GM18907 (cell line): ENCODE results near the gene ZNF79.
"Not testable (repeated sequence)": the region's sequence is repeated elsewhere in the genome, so short reads cannot be mapped to it uniquely, and the experiment has no call there.

Experiments used
- ATAC-seq: cut with Tn5 transposase; IDR thresholded peaks from one replicate; pipeline ENCODE4 v1.9.1; 2021; ENCODE audit warnings: mild to moderate bottlenecking, moderate library complexity; ENCODE audit not compliant: unreplicated experiment

Gene ZNF79

GRCh38 chr9:127451858-127452656 is 27.9 kb downstream of the ZNF79 start:
- peak; percentile 3 for ATAC-seq

GRCh38 chr9:127452691-127453090 is 28.5 kb downstream of the ZNF79 start:
- ATAC-seq: no peak

DNA sequence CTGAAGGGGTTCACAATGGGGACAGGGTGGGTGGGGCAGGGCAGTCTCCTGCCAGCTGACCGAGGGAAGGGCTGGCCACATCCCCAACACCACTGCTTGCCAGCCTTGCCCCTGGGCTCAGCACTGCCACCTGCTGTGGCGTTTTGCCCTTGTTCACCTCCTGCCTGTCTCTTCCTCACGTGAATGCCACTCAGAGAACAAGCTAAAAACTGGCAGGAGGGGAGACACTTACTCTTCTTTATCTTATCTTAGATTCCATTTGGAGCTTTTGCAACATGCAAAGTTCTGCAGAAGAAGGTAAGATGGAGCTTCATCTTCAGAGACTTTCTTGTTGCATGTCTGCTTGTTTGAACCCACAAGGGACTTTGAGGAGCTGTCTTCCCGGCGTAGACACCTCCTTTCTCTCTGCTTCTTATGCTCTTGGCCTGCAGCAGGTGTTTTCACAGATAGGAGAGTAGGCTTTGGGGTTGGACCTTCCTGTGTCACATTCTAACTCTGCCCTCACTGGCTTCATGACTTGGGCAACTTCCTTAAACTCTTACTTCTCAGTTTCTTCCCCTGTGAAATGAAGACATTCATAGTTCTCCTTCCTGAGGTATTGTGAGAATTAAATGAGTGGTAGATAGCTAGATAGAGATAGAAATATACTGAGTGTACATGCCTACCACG is 31.3 kb downstream of the ZNF79 start:
- ATAC-seq: no peak

- no peak for ATAC-seq
Observed at GRCh38 chr9:127457191-127457878, 33.2 kb downstream of the ZNF79 start.

DNA sequence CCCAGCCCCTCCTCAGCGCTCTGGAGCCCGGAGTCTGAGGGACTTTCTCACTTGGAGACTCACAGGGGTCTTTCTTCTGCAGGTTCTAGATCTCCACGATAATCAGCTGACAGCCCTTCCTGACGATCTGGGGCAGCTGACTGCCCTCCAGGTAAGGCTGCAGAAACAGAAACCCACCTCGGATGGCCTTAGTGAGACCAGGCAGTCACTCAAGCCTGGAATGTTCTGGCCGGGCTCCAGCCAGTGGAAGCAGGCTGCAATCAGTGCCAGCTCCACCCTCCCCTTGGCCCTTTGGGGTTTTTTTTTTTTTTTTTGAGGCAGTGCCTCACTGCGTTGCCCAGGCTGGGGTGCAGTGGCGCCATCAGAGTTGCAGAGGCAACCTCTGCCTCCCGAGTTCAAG is 34.7 kb downstream of the ZNF79 start:
- ATAC-seq: no peak

DNA sequence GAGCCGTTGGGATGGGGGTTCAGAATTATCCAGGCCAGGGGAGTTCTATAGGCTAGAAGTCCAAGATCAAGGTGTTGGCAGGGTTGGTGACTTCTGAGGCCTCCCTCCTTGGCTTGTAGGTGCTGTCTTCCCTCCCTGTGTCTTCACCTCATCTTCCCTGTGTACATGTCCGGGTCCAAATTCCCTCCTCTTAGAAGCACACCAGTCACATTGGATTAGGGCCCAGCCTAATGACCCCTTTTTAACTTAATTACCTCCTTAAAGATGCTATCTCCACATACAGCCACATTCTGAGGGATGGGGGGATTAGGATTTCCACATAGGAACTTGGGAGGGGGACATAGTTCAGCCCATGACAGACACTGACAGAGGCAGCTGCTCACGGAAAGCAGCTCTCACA is 39.2 kb downstream of the ZNF79 start:
- ATAC-seq: no peak

DNA sequence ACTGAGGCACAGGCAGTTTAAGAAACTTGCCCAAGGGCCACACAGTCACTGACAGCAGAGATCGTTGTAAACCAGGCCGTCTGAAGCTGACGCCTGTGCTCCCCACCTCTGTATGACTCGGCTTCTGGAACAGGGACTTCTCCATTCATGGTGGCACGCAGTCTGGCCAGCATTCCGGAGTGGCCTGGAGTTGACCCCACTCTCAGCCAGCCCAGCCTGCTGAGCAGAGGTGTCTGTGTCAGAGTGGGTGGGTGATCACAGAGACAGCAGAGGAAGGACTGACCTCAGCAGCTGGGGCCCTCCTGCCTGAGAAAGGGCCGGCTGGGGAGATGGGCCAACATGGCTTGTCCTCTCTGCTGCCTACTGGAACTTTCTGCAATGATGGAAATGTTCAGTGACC is 39.7 kb downstream of the ZNF79 start:
- no peak for ATAC-seq

GRCh38 chr9:127466407-127466917 is 42.3 kb downstream of the ZNF79 start:
- not testable (repeated sequence) for ATAC-seq

- no peak for ATAC-seq
Observed at GRCh38 chr9:127467621-127468020, 43.4 kb downstream of the ZNF79 start.

GRCh38 chr9:127470662-127471061 is 46.5 kb downstream of the ZNF79 start:
- ATAC-seq: no peak

GRCh38 chr9:127473501-127473900 is 49.3 kb downstream of the ZNF79 start:
- ATAC-seq: no peak

DNA sequence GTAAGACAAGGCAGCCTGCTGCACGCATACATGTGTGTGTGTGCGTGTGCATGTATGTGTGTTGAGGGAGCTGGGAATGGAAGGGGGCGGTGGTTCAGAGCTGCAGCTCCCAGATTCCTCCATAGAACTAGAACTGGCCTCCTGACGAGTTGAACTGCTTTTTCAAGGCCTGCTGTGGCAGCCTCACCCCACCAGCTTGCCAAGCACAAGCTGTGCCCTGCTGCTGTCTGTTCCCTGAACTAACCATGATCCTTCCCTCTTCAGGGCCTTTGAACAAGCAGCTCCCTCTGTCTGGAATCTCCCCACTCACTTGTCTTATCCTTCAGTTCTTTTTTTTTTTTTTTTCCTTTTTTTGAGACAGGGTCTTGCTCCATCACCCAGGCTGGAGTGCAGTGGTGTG is 49.8 kb downstream of the ZNF79 start:
- no peak for ATAC-seq

DNA sequence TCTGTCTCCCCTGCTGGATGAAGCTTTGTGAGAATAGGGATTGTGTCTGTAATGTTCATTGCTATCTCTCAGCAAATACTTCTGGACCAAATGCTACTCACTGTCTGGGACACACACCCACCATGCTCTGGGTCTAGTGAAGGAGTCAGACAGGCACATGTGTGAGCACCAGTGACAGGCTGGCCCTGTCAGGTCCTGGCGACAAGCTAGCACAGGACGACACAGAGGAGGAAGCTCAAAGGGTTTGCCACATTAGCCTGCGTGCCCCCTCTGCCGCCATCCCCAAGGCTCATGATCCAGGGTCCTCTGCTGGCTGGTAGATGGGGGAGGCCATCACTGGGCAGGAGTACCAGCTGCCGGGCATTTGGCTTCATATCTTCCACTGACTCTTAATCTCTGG is 50.4 kb downstream of the ZNF79 start:
- no peak for ATAC-seq

- ATAC-seq: no peak
Observed at GRCh38 chr9:127479507-127480081, 55.4 kb downstream of the ZNF79 start.

- no peak for ATAC-seq
Observed at GRCh38 chr9:127482662-127483061, 58.5 kb downstream of the ZNF79 start.

DNA sequence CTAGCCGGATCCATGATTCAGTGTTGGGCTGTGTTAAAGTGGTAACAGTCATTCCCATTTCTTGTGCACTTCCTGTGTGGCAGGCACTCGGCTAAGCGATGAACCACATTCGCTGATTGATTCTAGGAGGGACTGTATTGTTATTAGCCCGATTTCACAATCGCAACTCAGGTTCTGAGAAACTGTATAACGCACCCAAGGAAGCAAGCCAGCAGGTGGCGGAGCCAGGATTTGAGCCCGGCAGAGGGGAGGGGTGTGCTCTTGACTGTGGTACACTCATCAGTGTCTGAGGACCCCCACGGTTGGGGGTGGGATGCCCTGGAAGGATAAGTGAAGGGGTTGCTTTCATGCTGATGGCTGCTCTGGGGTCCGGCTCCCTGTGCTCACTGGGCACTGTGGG is 61.8 kb downstream of the ZNF79 start:
- ATAC-seq: no peak

- ATAC-seq: no peak
Observed at GRCh38 chr9:127488946-127489345, 64.8 kb downstream of the ZNF79 start.

DNA sequence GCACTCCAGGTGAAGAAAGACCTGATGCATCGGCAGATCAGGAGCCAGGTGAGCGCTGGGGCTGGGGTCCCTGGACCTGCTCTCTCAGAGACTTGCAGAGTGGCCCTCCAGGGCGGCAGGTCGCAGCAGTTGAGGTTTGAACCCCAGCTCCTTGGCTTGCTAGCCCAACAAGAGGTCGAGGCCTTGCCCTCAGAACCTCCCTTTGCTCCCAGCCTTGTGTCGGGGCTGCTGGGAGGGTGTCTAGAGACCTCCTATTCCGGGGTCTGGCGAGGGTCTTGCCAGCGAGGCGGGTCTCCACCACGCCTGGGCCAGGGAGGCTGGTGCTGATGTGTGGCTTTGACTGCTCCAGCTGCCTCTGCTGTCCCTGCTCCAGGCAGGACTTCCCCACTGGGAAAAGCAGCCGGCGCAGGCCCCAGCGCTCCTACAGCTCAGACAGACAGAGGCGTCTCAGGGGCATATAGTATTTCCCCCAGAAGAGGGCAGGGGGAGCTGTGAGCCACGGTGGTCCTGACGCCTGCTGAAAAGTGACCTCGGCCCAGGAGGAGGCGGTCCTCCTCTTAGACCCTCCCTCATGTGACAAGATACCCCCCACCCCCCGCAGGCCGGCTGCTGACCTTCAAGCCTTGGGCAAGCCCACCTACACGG is 65.4 kb downstream of the ZNF79 start:
- ATAC-seq: no peak

- ATAC-seq: no peak
Observed at GRCh38 chr9:127490535-127491230, 66.5 kb downstream of the ZNF79 start.

- no peak for ATAC-seq
Observed at GRCh38 chr9:127491516-127491915, 67.3 kb downstream of the ZNF79 start.
